GM18517 (cell line): Measurements from ENCODE around the gene PKLR.
"Not testable (repeated sequence)": the region's sequence is repeated elsewhere in the genome, so short reads cannot be mapped to it uniquely, and the experiment has no call there.

Source experiments
- ATAC-seq: cut with Tn5 transposase; IDR thresholded peaks from one replicate; pipeline ENCODE4 v1.9.1; 2021; ENCODE audit warnings: mild to moderate bottlenecking, moderate library complexity; ENCODE audit not compliant: unreplicated experiment

PKLR gene

DNA sequence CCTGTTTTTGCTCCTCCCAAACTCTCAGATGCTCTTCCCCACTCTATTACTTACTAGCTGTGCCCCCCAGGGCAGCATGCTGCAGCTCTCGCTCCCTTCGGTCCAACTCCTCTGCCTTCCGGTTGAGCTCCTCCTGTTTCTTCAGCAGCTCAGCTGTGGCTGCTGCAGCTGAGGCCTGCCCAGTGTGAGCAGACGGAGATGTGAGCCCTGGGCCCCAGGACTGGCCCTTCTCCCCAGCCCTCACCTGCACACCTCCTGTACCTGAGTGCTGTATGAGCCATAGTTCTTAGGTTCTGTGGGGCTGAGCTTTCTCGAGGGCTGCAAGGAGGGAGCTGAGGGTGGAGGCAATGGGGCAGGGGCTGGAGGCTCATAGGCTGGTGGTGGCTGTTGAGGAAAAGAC is 41.0 kb downstream of the PKLR start:
- ATAC-seq, result no peak

GRCh38 chr1:155256058-155256852 is 45.0 kb downstream of the PKLR start:
- no peak for ATAC-seq

- ATAC-seq, result no peak
Observed at GRCh38 chr1:155255243-155256007, 45.8 kb downstream of the PKLR start, which contains the start of gene ENTREP3. TSS of gene ENTREP3 (minus strand) at chr1:155255483. CDS start at chr1:155254877, 606 bp downstream.

- no peak for ATAC-seq
Observed at GRCh38 chr1:155254714-155255242, 46.5 kb downstream of the PKLR start.

GRCh38 chr1:155254228-155254713 is 47.0 kb downstream of the PKLR start:
- no peak for ATAC-seq

DNA sequence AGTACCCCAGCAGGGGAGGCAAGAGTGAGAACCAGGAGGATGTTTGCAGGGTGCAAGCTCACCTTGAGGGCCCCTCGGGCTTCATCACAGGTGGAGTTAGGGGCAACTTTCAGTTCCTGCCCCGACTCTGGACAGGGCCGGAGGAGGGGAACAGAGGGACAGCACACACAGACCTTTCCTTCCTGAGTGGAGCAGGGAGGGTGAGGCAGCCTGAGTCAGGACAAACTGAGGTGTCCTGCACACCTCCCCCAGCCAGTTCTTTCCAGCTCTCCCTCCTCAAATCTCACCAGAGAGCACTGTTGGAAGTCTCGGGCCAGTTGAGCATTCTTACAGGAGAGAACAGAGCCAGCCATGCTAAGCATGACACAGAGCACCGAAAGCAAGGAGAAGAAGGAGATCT is 47.4 kb downstream of the PKLR start:
- no peak for ATAC-seq

DNA sequence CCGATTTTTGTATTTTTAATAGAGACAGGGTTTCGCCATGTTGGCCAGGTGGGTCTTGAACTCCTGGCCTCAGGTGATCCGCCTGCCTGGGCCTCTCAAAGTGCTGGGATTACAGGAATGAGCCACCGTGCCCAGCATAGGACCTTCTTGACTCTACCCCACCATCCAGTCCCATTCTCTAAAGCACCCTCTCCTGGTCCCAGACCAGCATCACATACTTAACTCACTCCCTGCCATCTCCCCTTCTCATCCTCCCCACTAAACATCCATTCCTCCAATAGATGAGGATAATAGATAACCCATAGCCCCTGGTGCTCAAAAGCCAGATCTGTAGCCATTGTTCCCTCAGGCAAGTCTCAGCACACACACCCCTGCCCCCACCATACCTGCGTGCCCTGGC is 48.0 kb downstream of the PKLR start:
- no peak for ATAC-seq

- no peak for ATAC-seq
Observed at GRCh38 chr1:155251566-155251965, 49.7 kb downstream of the PKLR start.

DNA sequence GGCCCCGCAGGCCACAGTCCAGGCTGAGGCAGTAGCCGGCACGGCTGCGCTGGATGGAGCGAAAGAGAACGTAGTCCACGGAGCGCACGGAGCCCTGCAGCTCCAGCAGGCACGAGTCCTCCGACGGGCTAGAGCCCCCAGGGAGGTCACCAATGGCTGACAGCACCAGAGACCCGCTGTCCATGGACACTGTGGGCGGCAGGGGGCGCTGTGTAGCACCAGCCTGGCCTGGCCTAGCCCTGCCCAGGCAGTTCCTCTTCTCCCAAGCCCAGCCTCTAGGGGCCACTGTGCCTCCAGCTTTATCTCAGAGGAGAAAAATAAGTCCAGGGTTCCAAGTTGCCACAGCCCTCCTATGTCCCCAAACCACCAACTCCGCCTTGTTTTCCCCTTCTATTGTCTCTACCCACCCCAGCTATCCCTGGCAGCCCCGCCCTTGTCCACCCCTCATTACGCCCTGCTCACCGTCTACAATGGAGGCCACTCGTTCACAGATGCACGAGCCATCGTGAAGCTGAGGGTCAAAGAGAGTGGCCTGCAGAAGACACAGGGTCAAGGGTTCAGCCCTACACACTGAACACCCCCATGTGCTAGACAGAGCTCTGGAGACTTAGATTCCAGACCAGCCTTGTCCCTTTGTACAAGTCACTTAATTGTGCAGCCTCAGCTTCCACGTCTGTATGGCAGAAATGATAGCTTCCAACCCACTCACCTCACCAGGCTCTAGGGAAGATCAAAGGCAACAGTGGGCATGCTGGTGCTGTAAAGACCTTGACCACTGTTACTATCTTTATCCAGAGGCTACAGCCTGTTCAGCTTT is 50.4 kb downstream of the PKLR start:
- ATAC-seq, result peak; percentile 75

- peak; percentile 30 for ATAC-seq
Observed at GRCh38 chr1:155250246-155250632, 51.0 kb downstream of the PKLR start.

DNA sequence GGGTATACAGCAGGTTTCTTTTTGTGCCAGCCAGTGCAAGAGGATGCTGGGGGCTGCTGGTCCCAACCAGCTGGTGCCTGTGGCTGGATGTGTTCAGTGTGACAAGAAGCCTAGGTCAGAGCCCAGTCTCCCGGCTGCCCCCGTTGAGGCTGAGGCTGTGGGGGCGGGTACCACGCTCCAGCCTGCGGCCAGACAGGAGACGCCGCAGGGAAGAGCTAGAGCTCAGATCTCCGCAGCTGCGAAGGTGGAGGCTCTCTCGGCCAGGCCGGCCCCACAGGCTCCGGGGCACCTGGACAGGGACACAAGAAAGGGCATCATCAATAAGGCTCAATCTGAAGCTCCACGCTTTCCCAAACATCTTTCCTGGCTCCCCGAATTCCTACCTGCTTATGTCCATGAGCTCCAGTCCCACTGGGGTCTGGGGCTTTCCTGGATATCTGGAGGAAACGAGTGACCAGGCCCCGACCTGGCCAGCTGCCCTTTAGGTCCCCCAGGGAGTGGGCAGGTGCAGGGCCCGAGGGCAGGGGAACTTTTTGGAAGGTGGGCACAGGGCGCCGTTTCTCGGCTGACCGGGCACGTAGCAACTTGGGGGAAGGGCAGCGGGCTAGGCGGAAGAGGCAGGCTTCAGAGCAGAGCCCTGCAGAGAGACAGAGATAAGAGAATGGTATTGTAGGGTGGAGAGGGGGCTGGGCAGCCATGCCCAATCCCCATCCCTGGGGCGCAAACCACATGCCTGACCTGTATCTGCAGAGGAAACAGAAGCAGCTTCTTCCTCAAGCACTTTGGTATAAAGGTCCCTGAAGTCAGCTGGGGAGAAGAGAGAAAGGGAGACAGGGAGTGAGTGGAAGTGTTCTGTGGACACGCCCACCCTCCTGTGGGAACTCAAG is 53.3 kb downstream of the PKLR start:
- no peak for ATAC-seq

DNA sequence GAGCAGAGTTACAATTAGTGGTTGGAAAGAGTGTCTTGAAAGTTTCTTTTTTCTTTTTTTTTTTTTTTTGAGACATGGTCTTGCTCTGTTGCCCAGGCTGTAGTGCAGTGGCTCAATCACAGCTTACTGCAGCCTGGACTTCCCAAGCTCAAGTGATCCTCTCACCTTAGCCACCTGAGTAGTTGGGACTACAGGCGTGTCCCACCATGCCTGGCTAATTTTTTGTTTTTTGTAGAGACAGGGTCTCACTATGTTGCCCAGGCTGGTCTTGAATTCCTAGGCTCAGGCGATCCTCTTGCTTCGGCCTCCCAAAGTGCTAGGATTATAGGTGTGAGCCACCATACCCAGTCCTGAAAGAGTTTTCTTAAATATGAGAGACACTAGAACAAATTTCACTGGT is 54.4 kb downstream of the PKLR start:
- ATAC-seq, result not testable (repeated sequence)

DNA sequence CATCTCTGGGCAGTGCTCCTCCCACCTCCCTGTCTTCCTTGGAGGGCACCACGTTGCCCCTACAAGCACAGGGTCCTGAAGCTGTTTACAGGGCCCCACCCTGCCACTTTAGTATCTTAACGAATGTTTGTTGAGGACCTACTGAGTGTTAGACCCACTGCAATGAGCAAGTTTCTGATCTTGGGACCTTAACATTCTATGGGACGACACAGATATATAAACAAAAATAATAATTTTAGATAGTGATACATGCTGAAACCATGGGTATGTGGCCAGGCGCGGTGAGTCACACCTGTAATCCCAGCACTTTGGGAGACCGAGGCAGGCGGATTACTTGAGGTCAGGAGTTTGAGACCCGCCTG is 56.1 kb downstream of the PKLR start:
- ATAC-seq, result no peak

DNA sequence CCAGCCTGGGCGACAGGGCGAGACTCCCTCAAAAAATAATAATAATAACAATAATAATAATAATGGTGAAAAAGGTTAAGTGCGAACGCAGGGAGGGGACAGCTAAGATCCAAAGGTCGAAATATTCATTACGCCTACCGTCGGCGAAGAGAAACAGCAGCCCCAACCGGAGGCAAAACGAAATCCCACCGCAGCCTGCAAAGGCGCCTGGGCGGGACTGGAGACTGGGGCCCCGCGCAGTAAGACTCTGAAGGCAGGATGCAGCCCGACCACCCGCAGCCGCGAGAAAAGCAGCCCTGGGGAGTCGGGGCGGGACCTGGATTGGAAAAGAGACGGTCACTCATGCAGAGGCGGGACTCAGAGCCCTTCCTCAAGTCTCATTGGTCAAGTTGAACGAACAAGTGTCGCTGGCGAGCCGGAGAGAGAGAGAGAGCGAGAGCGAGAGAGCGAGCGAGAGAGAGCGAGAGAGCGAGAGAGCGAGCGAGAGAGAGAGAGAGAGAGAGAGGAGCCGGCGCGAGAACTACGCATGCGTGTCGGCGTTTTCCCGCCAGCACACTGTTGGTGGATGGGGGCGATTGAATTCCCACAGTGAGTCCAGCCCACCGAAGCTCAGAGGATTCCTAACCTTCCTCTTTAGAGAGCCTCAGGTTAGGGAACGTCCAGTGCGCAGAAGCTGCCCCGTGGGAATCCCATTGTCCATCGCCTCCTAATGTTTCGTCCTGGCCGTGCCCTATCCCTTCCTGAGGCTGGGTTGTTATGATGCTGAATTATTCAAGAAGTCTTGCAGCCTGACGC is 56.7 kb downstream of the PKLR start:
- peak; percentile 85 for ATAC-seq

GRCh38 chr1:155242805-155243358 is 58.4 kb downstream of the PKLR start:
- ATAC-seq, result no peak

- ATAC-seq, result no peak
Observed at GRCh38 chr1:155241841-155242264, 59.4 kb downstream of the PKLR start.

- ATAC-seq, result no peak
Observed at GRCh38 chr1:155241069-155241679, 60.1 kb downstream of the PKLR start.
